Liver (tissue), 9 donors: ENCODE measurements around the gene SSTR1. TPM values are rescaled to one million over a fixed set of nuclear protein-coding genes. Genes with fewer than 3 reads are reported as not detected.

Experiments used
- DNase-seq: peaks from one replicate; pipeline ENCODE4 v3.0.0-alpha.2; 2017; ENCODE audit warnings: low spot score
- H3K27ac ChIP-seq, 2 donors: one replicate each; pipeline ENCODE4 v1.7.0; 2013; ENCODE audit warnings: inconsistent platforms in 2 of 2, low read length in 2 of 2, control low read depth in 1 of 2, low read depth in 1 of 2, mild to moderate bottlenecking in 1 of 2
- H3K27me3 ChIP-seq, 4 donors: one replicate each; pipeline versions ENCODE4 v1.6.1 to v1.7.0; 2013; ENCODE audit warnings: low read length in 3 of 4, inconsistent platforms in 1 of 4, mild to moderate bottlenecking in 1 of 4, moderate library complexity in 1 of 4; ENCODE audit not compliant: control insufficient read depth in 4 of 4, insufficient read depth in 4 of 4
- H3K36me3 ChIP-seq, 4 donors: one replicate each; pipeline versions ENCODE4 v1.6.1 to v1.7.0; 2013; ENCODE audit warnings: low read length in 3 of 4, mild to moderate bottlenecking in 3 of 4, low read depth in 1 of 4, moderate library complexity in 1 of 4; ENCODE audit not compliant: control insufficient read depth in 4 of 4, insufficient read depth in 3 of 4
- H3K4me1 ChIP-seq, 4 donors: one replicate each; pipeline versions ENCODE4 v1.6.1 to v1.7.0; 2013; ENCODE audit warnings: low read length in 3 of 4, mild to moderate bottlenecking in 3 of 4, moderate library complexity in 1 of 4; ENCODE audit not compliant: control insufficient read depth in 4 of 4, insufficient read depth in 4 of 4
- H3K4me3 ChIP-seq, 3 donors: one replicate each; pipeline versions ENCODE4 v1.6.1 to v1.7.0; 2013; ENCODE audit warnings: low read length in 3 of 3, control low read depth in 1 of 3, low read depth in 1 of 3, mild to moderate bottlenecking in 1 of 3
- H3K9ac ChIP-seq, 2 donors: one replicate each; pipeline ENCODE4 v1.7.0; 2013; ENCODE audit warnings: low read length in 2 of 2, mild to moderate bottlenecking in 2 of 2, moderate library complexity in 2 of 2, control low read depth in 1 of 2, low read depth in 1 of 2
- H3K9me3 ChIP-seq, 4 donors: one replicate each; pipeline versions ENCODE4 v1.6.1 to v1.7.0; 2013; ENCODE audit warnings: low read length in 3 of 4; ENCODE audit not compliant: control insufficient read depth in 4 of 4
- EGR1 ChIP-seq, 2 donors: IDR thresholded peaks; 2 replicates each; pipeline ENCODE4 v1.6.1; 2016 to 2018; ENCODE audit warnings: antibody characterized with exemption in 2 of 2, low read depth in 2 of 2
- FOXA1 ChIP-seq: IDR thresholded peaks from 2 replicates; pipeline ENCODE4 v1.6.1; 2016; ENCODE audit warnings: antibody characterized with exemption
- FOXA2 ChIP-seq: IDR thresholded peaks from 2 replicates; pipeline ENCODE4 v1.6.1; 2016; ENCODE audit warnings: antibody characterized with exemption
- GABPA ChIP-seq, 2 donors: IDR thresholded peaks in 1 of 2; conservative IDR thresholded peaks in 1 of 2; 2 replicates each; pipeline ENCODE4 v1.6.1; 2016; ENCODE audit warnings: antibody characterized with exemption in 2 of 2, mild to moderate bottlenecking in 1 of 2, moderate library complexity in 1 of 2
- HNF4A ChIP-seq, 2 donors: conservative IDR thresholded peaks; 2 replicates each; pipeline ENCODE4 v1.6.1; 2016; ENCODE audit warnings: antibody characterized with exemption in 2 of 2, mild to moderate bottlenecking in 2 of 2
- HNF4G ChIP-seq: IDR thresholded peaks from 2 replicates; pipeline ENCODE4 v1.6.1; 2016; ENCODE audit warnings: antibody characterized with exemption
- JUND ChIP-seq, 2 donors: IDR thresholded peaks; 2 replicates each; pipeline ENCODE4 v1.6.1; 2016; ENCODE audit warnings: antibody characterized with exemption in 2 of 2
- NR2F2 ChIP-seq: IDR thresholded peaks from 2 replicates; pipeline ENCODE4 v1.6.1; 2016; ENCODE audit warnings: antibody characterized with exemption
- RAD21 ChIP-seq, 2 donors: IDR thresholded peaks; 2 replicates each; pipeline ENCODE4 v1.6.1; 2016; ENCODE audit warnings: antibody characterized with exemption in 2 of 2, mild to moderate bottlenecking in 2 of 2
- RXRA ChIP-seq, 2 donors: IDR thresholded peaks; 2 replicates each; pipeline ENCODE4 v1.6.1; 2017 to 2018; ENCODE audit warnings: antibody characterized with exemption in 2 of 2, mild to moderate bottlenecking in 1 of 2
- SP1 ChIP-seq: IDR thresholded peaks from 2 replicates; pipeline ENCODE4 v1.6.1; 2018; ENCODE audit warnings: antibody characterized with exemption, mild to moderate bottlenecking
- TAF1 ChIP-seq: conservative IDR thresholded peaks from 2 replicates; pipeline ENCODE4 v1.6.1; 2016; ENCODE audit warnings: antibody characterized with exemption, mild to moderate bottlenecking
- YY1 ChIP-seq: IDR thresholded peaks from 2 replicates; pipeline ENCODE4 v1.6.1; 2016; ENCODE audit warnings: antibody characterized with exemption, mild to moderate bottlenecking
- WGBS: extraction: QIAGEN DNeasy Blood & Tissue Kit; methylation state at CpG from one replicate; pipeline ENCODE4 v1.1.7; 2013; 5-methylcytosine and 5-hydroxymethylcytosine counted together
- polyA plus RNA-seq, 2 donors: library from polyadenylated mRNA; stranded (reverse) in 1 of 2; unstranded in 1 of 2; fragments of 200-250 nt in 1 of 2; fragments of >200 nt in 1 of 2; fragmentation: Nextera tagmentation in 1 of 2; extraction: Ambion mirVana in 1 of 2; gene quantifications; one replicate each; pipeline versions ENCODE4 v1.2.1 to v1.2.3, GENCODE V29; 2013 to 2015
- total RNA-seq, 2 donors: library from RNA; depleted of rRNA; stranded (reverse); fragments of >200 nt; gene quantifications; one replicate each; pipeline ENCODE4 v1.2.3, GENCODE V29; 2014
- TF ChIP-seq, protein P1 (sequence below): IDR thresholded peaks from 2 replicates; pipeline ENCODE4 v1.6.1; 2016; ENCODE audit warnings: antibody characterized with exemption
- TF ChIP-seq, protein P2 (sequence below): fragments of 150-350 bp; IDR thresholded peaks from 2 replicates; pipeline ENCODE4 v1.5.1; 2017; ENCODE audit warnings: improper control_type of control experiment, low read depth, low read length; ENCODE audit not compliant: missing input control
- TF ChIP-seq, protein P3 (sequence below): IDR thresholded peaks from 2 replicates; pipeline ENCODE4 v1.6.1; 2016; ENCODE audit warnings: antibody characterized with exemption
- TF ChIP-seq, protein P4 (sequence below): IDR thresholded peaks from 2 replicates; pipeline ENCODE4 v1.6.1; 2016; ENCODE audit warnings: antibody characterized with exemption
- TF ChIP-seq, protein P5 (sequence below): IDR thresholded peaks from 2 replicates; pipeline ENCODE4 v1.6.1; 2016; ENCODE audit warnings: antibody characterized with exemption, mild to moderate bottlenecking
- donor health status: healthy.
- donor health status: healthy.
- donor health status: healthy.
- donor health status: healthy.
- donor health status: healthy.

SSTR1 gene
- total and polyA plus RNA-seq, 4 donors: 0.23 to 3.6 (median 2.6) TPM

DNA sequence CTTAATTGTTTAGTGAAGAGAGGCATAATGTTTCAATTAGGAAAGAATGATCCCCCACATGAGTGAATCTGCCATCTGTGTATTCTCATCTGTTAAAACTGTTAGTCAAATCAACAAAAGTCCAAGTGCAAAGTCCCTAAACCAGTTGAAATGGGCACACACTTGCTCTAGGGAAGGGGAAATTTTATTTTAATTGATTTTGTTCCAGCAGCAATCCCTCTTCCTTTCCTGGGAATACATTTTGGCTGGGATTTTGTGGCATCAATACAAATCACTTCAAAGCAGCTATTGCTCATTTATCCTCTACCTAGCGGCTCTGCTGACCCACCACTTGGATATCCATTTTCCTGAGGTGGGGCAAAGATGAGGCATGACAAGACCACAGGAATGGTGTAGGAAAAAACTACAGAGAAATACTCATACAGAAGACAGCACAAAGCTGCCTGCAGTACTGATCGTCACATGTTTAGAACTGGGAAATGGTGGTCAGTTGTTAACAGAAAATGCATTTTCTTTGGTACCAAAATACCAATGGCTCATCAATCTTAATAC is 9.8 kb upstream of the SSTR1 start:
- TF ChIP-seq EGR1 (IDR thresholded peaks at IDR 0.05; ENCODE audit: low read depth in 2 of 2) (no peak), RAD21 (IDR thresholded peaks at IDR 0.05) (no peak), GABPA (IDR thresholded peaks at IDR 0.05 in 1 of 2, conservative IDR thresholded peaks at IDR 0.05 in 1 of 2) (no peak), NR2F2 (no peak), HNF4A (conservative IDR thresholded peaks at IDR 0.05) (peak; percentile 76 to 79), FOXA2 (no peak), SP1 (peak; percentile 38), TAF1 (no peak), FOXA1 (no peak), RXRA (IDR thresholded peaks at IDR 0.05) (no peak), YY1 (no peak), JUND (IDR thresholded peaks at IDR 0.05) (no peak), HNF4G (peak; percentile 17)
- TF ChIP-seq, protein P1, sequence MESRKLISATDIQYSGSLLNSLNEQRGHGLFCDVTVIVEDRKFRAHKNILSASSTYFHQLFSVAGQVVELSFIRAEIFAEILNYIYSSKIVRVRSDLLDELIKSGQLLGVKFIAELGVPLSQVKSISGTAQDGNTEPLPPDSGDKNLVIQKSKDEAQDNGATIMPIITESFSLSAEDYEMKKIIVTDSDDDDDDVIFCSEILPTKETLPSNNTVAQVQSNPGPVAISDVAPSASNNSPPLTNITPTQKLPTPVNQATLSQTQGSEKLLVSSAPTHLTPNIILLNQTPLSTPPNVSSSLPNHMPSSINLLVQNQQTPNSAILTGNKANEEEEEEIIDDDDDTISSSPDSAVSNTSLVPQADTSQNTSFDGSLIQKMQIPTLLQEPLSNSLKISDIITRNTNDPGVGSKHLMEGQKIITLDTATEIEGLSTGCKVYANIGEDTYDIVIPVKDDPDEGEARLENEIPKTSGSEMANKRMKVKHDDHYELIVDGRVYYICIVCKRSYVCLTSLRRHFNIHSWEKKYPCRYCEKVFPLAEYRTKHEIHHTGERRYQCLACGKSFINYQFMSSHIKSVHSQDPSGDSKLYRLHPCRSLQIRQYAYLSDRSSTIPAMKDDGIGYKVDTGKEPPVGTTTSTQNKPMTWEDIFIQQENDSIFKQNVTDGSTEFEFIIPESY: no peak
- TF ChIP-seq, protein P2, sequence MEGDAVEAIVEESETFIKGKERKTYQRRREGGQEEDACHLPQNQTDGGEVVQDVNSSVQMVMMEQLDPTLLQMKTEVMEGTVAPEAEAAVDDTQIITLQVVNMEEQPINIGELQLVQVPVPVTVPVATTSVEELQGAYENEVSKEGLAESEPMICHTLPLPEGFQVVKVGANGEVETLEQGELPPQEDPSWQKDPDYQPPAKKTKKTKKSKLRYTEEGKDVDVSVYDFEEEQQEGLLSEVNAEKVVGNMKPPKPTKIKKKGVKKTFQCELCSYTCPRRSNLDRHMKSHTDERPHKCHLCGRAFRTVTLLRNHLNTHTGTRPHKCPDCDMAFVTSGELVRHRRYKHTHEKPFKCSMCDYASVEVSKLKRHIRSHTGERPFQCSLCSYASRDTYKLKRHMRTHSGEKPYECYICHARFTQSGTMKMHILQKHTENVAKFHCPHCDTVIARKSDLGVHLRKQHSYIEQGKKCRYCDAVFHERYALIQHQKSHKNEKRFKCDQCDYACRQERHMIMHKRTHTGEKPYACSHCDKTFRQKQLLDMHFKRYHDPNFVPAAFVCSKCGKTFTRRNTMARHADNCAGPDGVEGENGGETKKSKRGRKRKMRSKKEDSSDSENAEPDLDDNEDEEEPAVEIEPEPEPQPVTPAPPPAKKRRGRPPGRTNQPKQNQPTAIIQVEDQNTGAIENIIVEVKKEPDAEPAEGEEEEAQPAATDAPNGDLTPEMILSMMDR: no peak
- TF ChIP-seq, protein P3, sequence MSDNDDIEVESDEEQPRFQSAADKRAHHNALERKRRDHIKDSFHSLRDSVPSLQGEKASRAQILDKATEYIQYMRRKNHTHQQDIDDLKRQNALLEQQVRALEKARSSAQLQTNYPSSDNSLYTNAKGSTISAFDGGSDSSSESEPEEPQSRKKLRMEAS: no peak
- TF ChIP-seq, protein P4, sequence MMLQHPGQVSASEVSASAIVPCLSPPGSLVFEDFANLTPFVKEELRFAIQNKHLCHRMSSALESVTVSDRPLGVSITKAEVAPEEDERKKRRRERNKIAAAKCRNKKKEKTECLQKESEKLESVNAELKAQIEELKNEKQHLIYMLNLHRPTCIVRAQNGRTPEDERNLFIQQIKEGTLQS: no peak
- TF ChIP-seq, protein P5, sequence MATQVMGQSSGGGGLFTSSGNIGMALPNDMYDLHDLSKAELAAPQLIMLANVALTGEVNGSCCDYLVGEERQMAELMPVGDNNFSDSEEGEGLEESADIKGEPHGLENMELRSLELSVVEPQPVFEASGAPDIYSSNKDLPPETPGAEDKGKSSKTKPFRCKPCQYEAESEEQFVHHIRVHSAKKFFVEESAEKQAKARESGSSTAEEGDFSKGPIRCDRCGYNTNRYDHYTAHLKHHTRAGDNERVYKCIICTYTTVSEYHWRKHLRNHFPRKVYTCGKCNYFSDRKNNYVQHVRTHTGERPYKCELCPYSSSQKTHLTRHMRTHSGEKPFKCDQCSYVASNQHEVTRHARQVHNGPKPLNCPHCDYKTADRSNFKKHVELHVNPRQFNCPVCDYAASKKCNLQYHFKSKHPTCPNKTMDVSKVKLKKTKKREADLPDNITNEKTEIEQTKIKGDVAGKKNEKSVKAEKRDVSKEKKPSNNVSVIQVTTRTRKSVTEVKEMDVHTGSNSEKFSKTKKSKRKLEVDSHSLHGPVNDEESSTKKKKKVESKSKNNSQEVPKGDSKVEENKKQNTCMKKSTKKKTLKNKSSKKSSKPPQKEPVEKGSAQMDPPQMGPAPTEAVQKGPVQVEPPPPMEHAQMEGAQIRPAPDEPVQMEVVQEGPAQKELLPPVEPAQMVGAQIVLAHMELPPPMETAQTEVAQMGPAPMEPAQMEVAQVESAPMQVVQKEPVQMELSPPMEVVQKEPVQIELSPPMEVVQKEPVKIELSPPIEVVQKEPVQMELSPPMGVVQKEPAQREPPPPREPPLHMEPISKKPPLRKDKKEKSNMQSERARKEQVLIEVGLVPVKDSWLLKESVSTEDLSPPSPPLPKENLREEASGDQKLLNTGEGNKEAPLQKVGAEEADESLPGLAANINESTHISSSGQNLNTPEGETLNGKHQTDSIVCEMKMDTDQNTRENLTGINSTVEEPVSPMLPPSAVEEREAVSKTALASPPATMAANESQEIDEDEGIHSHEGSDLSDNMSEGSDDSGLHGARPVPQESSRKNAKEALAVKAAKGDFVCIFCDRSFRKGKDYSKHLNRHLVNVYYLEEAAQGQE: no peak
- no peak for DNase-seq
- WGBS: 65% methylated on average over 2 of the region's 2 CpGs
- Histone ChIP-seq H3K27me3 (no peaks in the 10 kb centered on the region), H3K9me3 (no peaks in the 10 kb centered on the region), H3K36me3 (no peaks in the 10 kb centered on the region), H3K4me3 (no peak overlapping the region), H3K27ac (no peak overlapping the region), H3K4me1 (peaks cover 0 to 6% (median 1%) of the 10 kb centered on the region in 4 donors), H3K9ac (no peak overlapping the region)
